ENCODE measurements around the gene PEX5L.
A peak's percentile ranks its signal among the peaks of the same experiment; 100 is the strongest.
"Not testable (repeated sequence)": the region's sequence is repeated elsewhere in the genome, so short reads cannot be mapped to it uniquely, and the experiment has no call there.

Gene PEX5L

DNA sequence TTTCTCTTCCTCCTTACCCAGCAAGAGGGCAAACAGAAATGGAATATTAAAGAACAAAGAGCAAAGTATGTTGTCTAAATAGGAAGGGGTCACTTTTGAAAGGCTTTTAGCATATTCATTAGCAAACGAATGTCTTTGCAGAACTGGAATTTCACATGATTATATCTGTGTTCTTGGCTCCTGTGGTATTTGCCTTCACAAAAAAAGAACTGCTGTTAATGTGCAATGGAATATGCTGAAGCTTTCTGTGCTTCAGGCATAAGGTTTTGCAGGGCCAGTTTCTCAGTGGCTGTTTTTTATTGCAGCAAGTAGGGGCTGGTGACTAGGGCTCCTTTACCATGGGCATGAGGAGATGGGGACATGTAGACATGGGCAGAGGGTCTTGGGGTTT is 210.5 kb downstream of the PEX5L start:
- no peak for DNase-seq

DNA sequence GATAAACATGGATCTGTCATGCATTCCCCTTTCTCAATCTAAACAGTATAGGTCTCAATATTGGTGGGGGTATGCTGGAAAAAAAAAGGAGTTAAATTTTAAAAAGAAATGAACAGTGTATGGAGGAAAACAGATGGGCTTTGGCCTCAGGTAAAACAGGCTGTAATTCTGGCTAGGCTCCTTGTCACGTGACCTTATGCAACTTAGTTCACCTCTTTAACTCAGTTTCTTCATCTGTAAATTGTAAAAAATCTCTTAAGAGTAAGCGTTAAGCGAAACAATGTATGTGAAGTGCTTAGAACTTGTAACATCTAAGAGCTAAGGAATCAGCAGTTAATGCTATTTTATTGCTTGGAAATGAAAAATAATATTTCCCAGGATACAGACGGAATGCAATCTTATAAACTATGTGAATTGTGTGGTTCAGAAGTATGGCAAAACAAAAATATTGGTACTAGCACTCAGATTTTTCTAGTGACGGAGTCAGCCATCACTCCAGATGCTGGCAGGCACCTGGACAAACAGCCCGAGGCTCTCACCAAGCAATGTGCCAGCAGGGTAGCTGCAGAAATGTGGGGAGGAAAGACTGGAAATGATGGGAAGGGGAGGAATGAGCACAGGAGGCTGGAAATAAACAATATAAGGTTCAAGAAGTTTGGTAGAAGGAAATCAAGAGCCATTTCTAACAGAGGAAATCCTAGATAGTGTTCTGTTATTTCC is 211.1 kb downstream of the PEX5L start:
- DNase-seq, result no peak

DNA sequence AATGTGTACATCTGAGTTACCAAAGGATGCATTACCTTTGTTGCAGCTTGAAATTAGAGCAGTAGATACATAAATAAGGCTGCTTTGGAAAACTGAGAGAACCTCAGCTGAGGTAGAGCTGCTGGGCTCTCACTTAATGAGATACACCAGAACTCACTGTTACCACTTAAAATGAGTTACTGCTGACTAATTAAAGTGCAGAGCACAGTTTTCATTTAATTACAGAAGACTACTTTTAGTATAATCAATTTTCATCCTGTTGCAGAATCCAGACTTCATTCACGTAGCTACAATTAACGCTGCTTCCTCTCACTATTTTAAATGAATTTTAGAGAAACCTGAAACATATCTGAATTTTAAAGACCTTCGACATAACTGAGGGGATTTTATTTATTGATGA is 214.4 kb downstream of the PEX5L start:
- DNase-seq, result no peak

DNA sequence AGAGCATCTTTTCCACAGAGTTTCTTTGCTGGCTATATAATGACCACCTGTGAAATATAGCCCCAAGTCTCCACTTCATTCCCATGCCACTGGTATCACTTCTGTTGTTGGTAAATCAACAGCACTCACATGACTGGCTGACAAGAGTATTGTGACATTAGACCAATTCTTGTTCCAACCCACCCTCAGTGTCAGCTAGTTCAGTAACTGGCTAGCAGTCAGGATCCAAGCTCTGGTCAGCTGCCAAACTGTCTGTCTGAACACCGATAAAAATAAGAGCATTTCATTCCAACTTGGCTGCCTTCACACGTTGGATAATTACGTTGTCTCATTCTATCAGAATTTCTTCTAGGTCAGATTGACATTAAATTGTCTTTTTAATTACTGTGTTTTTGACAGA is 217.4 kb downstream of the PEX5L start:
- no peak for DNase-seq

DNA sequence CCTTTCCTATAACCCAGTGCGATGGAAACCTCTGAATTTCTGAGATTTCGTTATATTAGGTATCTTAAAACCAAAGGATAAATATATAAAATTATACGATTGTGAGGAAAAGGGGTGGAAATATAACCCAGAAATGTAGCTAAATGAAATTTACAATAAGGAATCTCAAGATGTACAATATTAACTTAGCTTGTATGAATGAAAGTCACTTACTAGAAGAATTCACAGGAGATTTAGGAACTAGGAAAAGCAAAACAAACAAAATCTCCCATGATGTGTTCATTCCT is 224.7 kb downstream of the PEX5L start:
- no peak for DNase-seq

DNA sequence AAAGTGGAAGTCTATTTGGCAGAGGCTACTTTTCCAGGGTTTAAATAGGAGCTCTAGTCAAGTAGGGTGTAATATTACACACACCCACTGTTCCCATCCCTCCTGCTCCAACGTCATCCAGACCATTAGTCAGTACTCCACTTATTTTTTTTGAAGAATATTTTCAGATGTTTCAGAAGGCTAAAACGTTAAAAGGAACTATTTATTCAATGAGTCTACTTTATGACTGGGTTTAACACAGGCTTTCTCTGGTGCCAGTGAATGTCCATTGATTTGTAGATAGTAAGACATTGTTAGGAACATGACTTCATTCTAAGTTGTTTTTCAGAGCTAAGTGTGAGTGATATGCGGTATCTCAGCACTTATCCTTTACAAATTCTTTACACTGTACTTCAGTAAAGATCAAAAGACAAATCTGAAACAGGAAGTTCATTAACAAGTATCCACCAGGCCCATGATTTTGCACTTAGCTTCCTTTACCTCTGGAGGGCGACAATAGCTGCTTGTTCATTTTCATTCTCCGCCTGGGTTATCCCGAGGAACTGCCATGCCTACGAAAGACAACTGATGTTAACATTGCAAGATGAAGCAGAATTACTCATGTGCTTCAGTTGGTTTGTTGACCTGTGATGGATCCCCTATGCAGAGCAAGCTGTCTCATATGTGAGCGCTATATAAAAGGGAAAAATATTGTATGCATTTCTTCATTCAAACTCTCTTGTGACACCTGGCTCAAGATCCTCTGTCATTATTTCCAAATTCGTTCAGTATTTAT is 225.2 kb downstream of the PEX5L start:
- DNase-seq, result peak; percentile 53

DNA sequence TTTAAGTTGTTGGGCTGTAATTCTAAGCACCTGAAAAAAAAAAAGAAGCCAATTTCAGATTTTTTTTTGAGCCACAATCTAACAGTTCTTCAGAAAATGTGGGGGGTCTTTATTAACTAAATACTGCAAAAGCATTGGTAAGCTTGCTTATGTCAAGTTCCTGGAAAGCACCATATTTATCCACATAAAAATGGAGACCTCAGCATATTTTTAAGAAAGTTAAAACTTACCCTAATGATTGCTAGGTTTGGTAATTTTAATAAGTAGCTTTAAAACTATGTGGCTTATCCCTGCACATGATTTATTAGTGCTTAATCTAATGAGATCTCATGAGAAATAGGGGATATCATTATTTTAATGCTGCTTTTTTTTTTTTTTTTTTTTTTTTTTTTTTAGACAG is 227.1 kb downstream of the PEX5L start:
- DNase-seq, result no peak

DNA sequence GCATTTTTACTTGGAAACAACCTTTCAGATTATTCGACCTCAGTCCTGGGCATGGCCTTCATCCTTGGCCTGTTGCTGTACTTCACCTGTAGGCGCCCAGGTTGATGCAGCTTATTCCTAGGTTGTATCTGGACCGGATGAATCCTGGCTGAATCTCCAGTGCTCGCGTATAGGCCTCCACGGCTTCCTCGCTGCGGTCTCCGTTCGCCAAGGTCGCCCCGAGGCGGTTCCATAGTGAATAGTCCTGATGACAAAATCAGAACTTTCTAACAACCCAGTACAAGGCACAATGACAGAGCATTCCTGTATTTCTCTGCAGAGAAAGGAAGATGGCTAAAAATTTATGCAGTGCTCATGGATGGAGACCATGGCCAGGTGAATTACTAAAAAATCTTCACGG is 229.1 kb downstream of the PEX5L start:
- no peak for DNase-seq

DNA sequence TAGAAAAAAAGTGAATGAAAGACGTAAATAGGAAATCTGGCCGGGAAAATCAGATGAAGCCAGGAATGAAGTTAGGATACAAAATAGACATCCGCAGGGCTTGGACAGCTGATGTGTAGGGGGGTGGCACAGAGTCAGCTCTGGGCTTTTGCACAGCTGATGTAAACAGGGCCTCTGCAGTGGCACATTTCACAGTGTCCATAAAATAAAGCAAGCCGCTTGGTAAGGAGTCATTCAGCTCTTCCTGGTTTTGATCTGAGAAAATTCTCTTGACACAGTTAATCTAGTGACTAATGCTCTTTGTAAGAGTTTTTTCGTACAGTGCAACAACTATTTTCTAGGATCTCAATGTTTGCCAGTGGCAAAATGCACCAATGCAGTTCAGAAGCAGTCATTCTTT is 230.6 kb downstream of the PEX5L start:
- no peak for DNase-seq

DNA sequence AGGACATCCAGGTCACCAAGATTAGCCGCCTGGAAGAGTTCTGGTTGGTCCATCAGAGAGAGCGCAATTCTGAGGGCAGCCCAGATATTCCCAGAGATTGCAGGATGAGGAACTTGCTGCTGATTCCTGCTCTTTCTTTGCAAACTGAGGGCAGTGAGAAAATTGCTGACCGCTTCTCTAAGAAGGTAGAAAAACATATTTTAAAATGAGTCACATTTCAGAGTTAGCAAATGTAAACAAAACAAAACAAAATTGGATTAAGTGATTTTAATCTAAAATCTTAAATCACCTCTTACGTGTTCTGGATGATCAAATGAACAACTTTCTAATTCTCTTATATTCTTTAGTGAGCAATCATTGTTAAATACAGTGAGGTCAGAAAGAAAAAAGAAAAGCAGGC is 234.9 kb downstream of the PEX5L start:
- DNase-seq, result no peak

DNA sequence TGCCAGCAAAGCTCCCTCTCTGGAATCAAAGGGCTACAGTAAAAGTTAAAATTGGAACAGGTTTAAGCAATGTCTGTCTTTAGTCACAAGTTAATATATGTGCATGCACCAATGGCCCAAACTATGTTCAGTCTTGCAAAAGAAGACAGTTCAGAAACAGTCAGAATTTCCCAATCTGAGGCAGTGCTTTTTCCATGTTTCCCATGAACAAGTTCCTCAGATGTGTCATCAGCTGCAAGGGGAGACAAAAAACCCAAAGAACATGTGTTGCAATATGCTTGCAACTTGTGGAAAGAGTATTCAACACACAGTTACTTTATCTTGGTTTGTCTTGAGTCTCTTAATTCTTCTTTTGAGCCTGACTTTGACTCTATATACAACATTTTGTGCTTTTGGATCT is 235.5 kb downstream of the PEX5L start:
- no peak for DNase-seq

DNA sequence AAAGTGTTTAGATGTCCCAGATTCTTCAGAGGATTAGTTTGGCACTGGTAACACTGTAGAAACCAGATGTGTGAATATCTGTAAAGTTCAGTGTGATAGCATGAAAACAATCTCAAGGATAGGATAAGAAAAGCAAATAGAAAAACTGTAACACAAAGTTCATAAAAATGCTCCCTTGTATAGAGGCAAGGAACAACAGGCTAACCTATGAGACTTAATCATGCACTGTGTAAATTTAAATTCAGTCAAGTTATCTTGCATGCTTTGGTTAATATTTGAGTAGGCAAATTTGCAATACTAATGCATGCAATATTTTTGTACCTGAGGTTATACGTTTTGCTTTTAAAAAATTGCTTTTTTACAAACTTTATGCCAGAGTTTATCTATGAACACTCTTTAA is 239.5 kb downstream of the PEX5L start:
- DNase-seq, result no peak

DNA sequence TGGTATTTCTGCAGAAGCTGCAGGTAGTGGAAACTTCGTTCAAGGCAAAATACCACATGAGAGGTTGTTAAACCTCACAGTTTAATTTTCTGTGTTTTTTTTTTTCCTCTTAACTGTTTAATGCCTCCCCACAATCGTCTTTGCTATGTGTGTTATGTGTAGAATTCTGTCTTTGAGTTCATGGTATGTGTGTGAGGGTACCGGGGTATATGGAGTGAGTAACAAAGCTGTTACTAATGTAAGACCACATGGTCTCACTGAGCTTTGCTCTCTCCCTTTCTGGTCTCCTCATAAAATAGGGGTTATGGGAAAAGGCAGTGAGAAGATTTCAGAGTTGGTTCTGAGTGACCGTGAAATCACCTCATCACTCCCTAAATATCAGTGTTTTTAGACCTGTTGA is 240.3 kb downstream of the PEX5L start:
- DNase-seq, result no peak

DNA sequence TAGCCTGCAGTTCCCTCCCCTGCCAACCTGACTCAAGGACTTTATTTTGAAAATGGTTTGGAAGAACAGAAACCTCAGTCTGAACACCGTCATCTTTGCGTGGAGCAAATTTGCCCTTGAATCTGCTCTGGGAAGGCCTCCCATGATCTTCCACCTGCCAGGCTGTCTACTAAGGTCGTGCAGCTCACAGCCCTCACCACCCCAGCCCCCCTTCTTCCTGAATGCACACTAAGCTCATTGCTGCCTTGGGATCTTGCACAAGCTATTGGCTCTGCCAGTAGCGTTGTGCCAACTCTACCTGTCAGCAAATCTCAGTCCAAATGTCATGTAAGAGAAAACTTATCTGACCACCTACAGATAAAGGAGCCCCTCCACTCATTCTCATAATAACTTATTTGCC is 242.4 kb downstream of the PEX5L start:
- DNase-seq, result no peak

DNA sequence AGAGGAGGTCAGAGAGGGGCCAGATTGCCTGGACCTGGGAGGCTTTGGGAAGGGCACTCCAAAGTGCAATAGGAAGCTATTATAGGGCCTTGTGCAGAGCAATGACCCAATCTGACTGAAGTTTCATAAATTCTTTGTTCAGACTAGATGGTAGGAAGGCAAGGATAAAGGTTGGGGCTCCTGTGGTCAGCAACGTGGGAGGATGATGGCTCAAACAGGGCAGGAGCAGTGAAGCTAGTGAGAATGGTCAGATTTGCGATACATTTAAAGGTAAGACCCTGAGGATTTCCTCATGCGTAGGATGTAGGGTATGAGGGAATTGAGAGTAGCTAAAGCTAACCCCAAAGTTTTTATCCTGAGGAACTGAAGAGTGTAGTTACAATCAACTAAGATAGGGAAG is 244.9 kb downstream of the PEX5L start:
- no peak for DNase-seq

DNA sequence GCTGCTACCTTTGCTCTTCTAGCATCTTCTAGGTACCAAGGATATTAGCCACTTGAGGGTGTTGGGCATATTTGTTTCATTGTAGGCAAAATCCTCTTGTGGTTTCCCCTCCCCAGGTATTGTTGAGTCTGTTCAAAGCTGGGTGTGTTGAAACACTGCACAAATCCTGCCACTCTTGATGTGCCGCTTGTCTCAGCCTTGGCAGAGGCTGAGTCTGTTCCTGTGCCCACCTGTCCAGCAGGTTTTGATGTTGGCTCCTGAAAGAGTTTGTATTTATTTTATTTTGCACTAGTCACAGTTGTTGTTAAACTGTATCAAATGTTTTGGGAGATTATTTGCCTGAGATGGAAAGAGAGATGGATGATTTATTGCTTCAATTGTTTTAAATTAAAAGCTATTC is 247.7 kb downstream of the PEX5L start:
- DNase-seq, result no peak

DNA sequence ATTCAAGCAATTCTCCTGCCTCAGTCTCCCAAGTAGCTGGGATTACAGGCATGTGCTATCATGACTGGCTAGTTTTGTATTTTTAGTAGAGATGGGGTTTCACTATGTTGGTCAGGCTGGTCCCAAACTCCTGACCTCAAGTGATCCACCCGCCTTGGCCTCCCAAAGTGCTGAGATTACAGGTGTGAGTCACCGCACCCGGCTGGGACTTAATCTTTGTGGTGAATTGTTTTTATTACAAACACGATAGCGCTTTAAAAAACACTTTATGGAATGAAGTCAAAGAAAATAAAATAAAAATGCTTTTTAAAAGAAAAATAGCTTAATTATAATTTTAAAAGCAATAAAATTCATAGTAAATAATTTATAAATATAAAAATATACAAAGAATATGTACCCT is 253.9 kb downstream of the PEX5L start:
- not testable (repeated sequence) for DNase-seq

DNA sequence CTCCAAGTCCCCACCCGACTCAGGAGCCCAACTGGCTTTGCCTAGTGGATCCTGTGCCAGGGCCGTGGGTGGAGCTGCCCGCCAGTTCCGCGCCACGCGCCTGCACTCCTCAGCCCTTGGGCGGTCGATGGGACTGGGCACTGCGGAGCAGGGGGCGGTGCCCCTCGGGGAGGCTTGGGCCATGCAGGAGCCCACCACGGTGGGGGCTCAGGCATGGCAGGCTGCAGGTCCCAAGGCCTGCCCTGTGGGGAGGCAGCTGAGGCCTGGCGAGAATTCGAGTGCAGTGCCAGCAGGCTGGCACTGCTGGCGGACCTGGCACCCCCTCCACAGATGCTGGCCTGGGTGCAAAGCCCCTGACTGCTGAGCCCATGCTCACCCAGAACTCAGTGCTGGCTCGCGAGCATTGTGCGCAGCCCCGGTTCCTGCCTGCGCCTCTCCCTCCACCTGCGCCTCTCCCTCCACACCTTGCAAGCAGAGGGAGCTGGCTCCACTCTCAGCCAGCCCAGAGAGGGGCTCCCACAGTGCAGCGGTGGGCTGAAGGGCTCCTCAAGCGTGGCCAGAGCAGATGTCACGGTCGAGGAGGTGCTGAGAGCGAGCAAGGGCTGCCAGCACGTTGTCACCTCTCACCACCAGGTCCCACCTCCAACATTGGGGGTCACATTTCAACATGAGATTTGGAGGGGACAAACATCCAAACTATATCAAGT is 261.2 kb downstream of the PEX5L start:
- DNase-seq, result no peak

DNA sequence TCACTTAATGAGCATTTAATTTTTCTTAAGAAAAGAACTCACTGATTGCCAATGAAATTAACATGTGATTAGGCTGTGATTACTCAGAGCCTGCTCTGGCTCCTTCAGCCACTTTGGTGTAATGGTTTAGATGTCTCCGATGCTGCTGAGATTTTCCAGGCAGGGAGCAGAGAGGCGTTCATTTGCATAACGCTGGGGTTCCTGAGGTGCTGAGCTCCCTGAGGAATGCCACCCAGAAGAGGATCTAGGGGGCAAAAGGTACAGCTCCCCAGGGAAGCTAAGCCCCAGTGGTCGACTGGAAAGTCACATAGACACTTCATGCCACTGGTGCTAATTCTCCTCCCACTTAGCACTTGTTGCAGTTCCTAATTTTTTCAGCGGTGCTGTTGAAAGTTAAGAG is 264.4 kb downstream of the PEX5L start:
- no peak for DNase-seq

DNA sequence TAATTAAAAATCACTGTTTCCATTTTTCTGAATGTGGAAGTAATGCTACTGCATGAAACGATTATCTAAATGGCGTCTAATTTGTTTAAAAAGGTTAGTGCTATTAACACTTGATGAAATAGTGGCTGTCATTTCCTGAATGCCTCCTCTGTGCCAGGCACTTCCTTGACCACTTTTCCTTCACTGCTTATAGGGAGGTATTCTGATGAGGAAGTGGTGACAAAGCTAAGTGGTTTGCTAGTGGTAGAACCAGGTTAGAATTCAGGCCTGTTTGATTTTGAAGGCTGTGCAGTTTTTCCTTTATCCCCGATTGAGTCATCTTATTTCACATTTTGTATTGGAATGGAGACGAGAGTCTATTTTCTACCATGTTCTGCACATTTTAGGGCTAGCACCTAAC is 264.9 kb downstream of the PEX5L start:
- no peak for DNase-seq

DNA sequence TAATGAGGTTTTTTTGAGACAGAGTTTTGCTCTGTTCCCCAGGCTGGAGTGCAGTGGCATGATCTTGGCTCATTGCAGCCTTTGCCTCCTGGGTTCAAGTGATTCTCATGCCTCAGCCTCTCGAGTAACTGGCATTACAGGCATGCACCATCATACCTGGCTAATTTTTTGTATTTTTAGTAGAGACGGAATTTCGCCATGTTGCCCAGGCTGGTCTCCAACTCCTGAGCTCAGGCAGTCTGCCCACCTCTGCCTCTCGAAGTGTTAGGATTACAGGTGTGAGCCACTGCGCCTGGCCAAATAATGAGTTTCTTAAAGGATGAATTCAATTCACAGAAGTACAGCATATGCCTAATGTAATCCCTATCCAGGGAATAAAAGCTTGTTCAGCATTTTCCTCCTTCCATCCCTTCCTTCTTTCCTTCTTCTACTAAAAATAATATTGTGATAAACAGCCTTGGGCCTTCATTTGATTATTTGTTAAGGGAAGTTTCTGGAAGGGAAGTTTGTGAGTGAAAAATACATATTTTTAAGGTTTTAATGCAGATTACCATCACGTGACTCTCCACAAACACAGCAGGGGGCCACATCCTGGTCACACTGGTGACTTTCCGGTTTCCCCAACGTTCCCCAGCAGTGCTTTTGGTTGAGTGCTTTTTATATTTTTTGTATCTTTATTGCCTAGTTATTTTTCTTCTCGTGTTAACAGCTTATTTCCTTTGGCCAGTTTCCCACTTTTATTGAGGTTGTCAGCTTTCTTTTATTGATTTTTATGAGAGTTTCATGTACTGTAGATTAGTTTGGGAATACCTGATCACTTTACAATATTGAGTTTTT is 267.1 kb downstream of the PEX5L start:
- DNase-seq, result no peak

DNA sequence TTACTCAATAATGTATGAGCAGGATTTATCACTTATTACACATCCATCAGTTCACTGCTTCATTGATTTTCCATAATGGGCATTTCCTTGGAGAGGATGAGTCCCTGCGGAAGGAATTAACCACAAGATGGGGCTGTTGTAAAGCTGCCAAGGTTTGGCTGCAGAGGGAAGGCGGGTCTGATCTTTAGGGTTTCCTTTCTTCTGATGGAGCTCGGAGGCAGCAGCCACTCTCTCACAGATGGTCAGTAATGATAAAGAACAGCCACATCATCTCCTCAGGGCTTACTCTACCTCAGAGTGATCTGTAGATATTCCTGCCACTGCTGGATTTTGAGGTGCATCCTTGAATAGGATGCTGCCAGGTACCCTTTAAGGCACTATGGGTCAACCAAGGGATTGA is 268.7 kb downstream of the PEX5L start:
- no peak for DNase-seq

DNA sequence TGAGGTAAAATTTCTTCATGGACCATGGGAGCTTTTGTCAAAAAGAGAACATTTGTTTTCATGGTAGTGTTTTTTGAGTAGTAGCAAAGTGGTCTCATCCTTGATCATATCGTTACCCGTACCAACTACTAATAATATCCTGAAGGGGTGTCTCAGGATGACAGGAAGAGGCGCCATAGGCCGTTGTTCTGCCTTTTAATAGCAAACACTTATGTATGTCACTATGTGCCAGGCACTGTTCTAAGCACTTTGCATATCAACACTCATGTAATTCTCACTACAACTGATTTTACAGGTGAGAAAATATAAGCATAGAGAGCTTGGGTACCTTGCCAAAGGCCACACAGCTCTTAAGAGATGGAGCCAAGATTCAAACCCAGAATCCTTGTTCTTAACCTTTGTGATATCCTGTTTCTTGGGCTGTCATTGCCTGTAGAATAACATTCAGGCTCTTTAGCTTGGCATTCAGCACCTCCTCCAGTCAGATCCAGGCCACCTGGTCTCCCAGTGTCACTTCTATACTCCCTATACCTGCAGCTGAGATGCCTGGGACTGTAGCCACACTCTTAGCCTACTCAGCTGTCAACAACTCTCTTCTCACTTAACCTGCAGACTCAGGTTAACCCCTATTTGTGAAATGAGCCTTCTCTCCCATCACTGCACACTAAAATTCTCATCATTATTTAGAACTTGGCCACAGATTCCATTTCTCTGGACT is 270.2 kb downstream of the PEX5L start:
- no peak for DNase-seq

Measured in DMS 273 treated with DMSO at 0.1 percent for 48 hours (cell line).